GM12872 (cell line): Measurements from ENCODE around the gene CDK17.

ENCODE experiments used
- CTCF ChIP-seq: IDR thresholded peaks from 3 replicates; pipeline ENCODE4 v1.5.1; 2011; ENCODE audit warnings: low read depth, mild to moderate bottlenecking, low read length, moderate library complexity; ENCODE audit not compliant: insufficient read depth

The CDK17 gene

GRCh38 chr12:96364092-96364700 is 36.0 kb downstream of the CDK17 start:
- TF ChIP-seq CTCF: no peak

GRCh38 chr12:96361074-96361473 is 39.2 kb downstream of the CDK17 start:
- no peak for TF ChIP-seq CTCF

GRCh38 chr12:96360550-96360949 is 39.7 kb downstream of the CDK17 start:
- no peak for TF ChIP-seq CTCF

- TF ChIP-seq CTCF: no peak
These were observed 40.9 kb downstream of the CDK17 start for GRCh38 chr12:96359328-96359727.

- TF ChIP-seq CTCF: no peak
These were observed 43.4 kb downstream of the CDK17 start for GRCh38 chr12:96356831-96357230.

- no peak for TF ChIP-seq CTCF
These were observed 45.2 kb downstream of the CDK17 start for GRCh38 chr12:96354844-96355534.

GRCh38 chr12:96354326-96354725 is 45.9 kb downstream of the CDK17 start:
- no peak for TF ChIP-seq CTCF
